GM23248 (cell line): ENCODE results near the gene KIF20B. TPM values are rescaled to one million over a fixed set of nuclear protein-coding genes. Genes with fewer than 3 reads are reported as not detected.
A peak's percentile ranks its signal among the peaks of the same experiment; 100 is the strongest.
"Not testable (repeated sequence)": the region's sequence is repeated elsewhere in the genome, so short reads cannot be mapped to it uniquely, and the experiment has no call there.

Source experiments
- DNase-seq: peaks from one replicate; pipeline ENCODE4 v3.0.0-alpha.2; 2015
- H2AFZ ChIP-seq: fragments of 200-600 bp; sonication (generic); 2 replicates; pipeline ENCODE4 v1.6.1; 2016; ENCODE audit warnings: antibody characterized with exemption
- H3F3A ChIP-seq: fragments of 200-600 bp; sonication (generic); 2 replicates; pipeline ENCODE4 v1.6.1; 2016; ENCODE audit warnings: mild to moderate bottlenecking, antibody characterized with exemption, mixed run types; ENCODE audit not compliant: insufficient read depth
- H3K27ac ChIP-seq: fragments of 200-600 bp; sonication (generic); 2 replicates; pipeline ENCODE4 v1.5.1; 2016; ENCODE audit warnings: mild to moderate bottlenecking
- H3K27me3 ChIP-seq: fragments of 200-600 bp; sonication (generic); replicated peaks from 2 replicates; pipeline ENCODE4 v1.6.1; 2016; ENCODE audit warnings: mild to moderate bottlenecking; ENCODE audit not compliant: insufficient read depth
- H3K36me3 ChIP-seq: fragments of 200-600 bp; sonication (generic); 2 replicates; pipeline ENCODE4 v1.6.1; 2016; ENCODE audit warnings: low read depth, mild to moderate bottlenecking
- H3K4me1 ChIP-seq: fragments of 200-600 bp; sonication (generic); 2 replicates; pipeline ENCODE4 v1.6.1; 2016; ENCODE audit warnings: mild to moderate bottlenecking; ENCODE audit not compliant: insufficient read depth
- H3K4me2 ChIP-seq: fragments of 200-600 bp; sonication (generic); one replicate; pipeline ENCODE4 v1.6.1; 2016; ENCODE audit warnings: mild to moderate bottlenecking; ENCODE audit not compliant: unreplicated experiment
- H3K4me3 ChIP-seq: fragments of 200-600 bp; sonication (generic); 2 replicates; pipeline ENCODE4 v1.5.1; 2016; ENCODE audit warnings: mild to moderate bottlenecking
- H3K79me2 ChIP-seq: fragments of 200-600 bp; sonication (generic); 2 replicates; pipeline ENCODE4 v1.6.1; 2016; ENCODE audit warnings: mild to moderate bottlenecking; ENCODE audit not compliant: insufficient read depth
- H3K9ac ChIP-seq: fragments of 200-600 bp; sonication (generic); 2 replicates; pipeline ENCODE4 v1.6.1; 2016; ENCODE audit warnings: mild to moderate bottlenecking
- H3K9me2 ChIP-seq: fragments of 200-600 bp; sonication (generic); 2 replicates; pipeline ENCODE4 v1.6.1; 2016; ENCODE audit warnings: mixed run types, mild to moderate bottlenecking, moderate library complexity; ENCODE audit not compliant: insufficient read depth
- H3K9me3 ChIP-seq: fragments of 200-600 bp; sonication (generic); one replicate; pipeline ENCODE4 v1.6.1; 2017; ENCODE audit warnings: low read depth
- H4K20me1 ChIP-seq: fragments of 200-600 bp; sonication (generic); 2 replicates; pipeline ENCODE4 v1.6.0; 2016; ENCODE audit not compliant: insufficient read depth
- EZH2 ChIP-seq: fragments of 200-600 bp; sonication (generic); IDR thresholded peaks from 2 replicates; pipeline ENCODE4 v1.6.1; 2018; ENCODE audit warnings: antibody characterized with exemption, mild to moderate bottlenecking; ENCODE audit not compliant: insufficient read depth, poor library complexity, severe bottlenecking
- EZH2phosphoT487 ChIP-seq: fragments of 200-600 bp; sonication (generic); IDR thresholded peaks from 2 replicates; pipeline ENCODE4 v1.6.1; 2018; ENCODE audit warnings: antibody characterized with exemption, moderate library complexity, mild to moderate bottlenecking, low read depth; ENCODE audit not compliant: insufficient read depth
- whole genome bisulfite sequencing, 2 experiments: methylation state at CpG; one replicate each; pipeline ENCODE4 v1.1.6; 2015 to 2017; ENCODE audit warnings: low lambda C conversion rate in 2 of 2, low coverage in 1 of 2; ENCODE audit errors: missing lambda C conversion rate in 2 of 2; 5-methylcytosine and 5-hydroxymethylcytosine counted together
- in situ Hi-C: fragments of 300-500 bp; cut with MboI; formaldehyde crosslinking; loops from 2 replicates; pipeline ENCODE4 v1.15.0; 2020
- polyA plus RNA-seq: library from polyadenylated mRNA; unstranded; fragments of >200 nt; fragmentation: Nextera tagmentation; extraction: Ambion mirVana; gene quantifications from 2 replicates; pipeline ENCODE4 v1.2.1, GENCODE V29; 2016
- total RNA-seq: library from RNA; depleted of rRNA; stranded (reverse); fragments of >200 nt; shearing (Covaris generic); gene quantifications from 2 replicates; pipeline ENCODE4 v1.2.3, GENCODE V29; 2014

KIF20B gene
- total and polyA plus RNA-seq, 2 experiments from 2014 or later, result 8.9 to 17.1 TPM

GRCh38 chr10:89755374-89755773, 54.0 kb downstream of the KIF20B start:
- 80 to 93% methylated on average over 2 of the region's 2 CpGs for WGBS, 2 experiments

DNA sequence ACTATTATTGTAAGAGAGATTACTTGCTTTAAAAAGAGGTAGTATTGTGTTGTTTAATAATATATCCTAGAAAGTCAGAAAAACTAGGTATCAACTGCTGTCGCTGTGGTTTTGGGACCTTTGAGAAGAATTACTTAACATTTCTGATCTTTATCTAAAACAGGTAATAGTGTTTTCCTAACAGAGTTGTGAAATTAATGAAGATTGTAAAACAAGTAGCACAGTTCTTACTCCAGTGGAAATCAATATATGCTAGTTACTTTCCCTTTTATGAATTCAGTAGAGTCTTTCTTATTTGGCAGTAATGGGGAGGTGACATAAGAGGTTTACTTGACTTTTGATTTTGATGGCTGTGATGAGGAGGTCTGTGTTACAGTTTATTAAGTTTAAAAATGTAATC, 58.1 kb downstream of the KIF20B start:
- Histone ChIP-seq H3K4me3 (no peak overlapping the region), H4K20me1 (no peaks in the 10 kb centered on the region), H3K27me3 (no peaks in the 10 kb centered on the region), H3K4me1 (no peaks in the 10 kb centered on the region), H3K27ac (no peak overlapping the region), H3K4me2 (no peak overlapping the region), H3K9me3 (no peaks in the 10 kb centered on the region), H3K79me2 (no peaks in the 10 kb centered on the region), H3K36me3 (0 out of 2 replicates have a peak, but pooled peaks cover 16% of the 10 kb centered on the region), H3F3A (no peaks in the 10 kb centered on the region), H3K9me2 (no peaks in the 10 kb centered on the region), H3K9ac (no peak overlapping the region), H2AFZ (no peak overlapping the region)
- no peak for TF ChIP-seq EZH2phosphoT487
- TF ChIP-seq EZH2, result no peak
- WGBS, 2 experiments, result 97 to 100% methylated on average over 1 of the region's 1 CpG
- DNase-seq, result no peak
- in situ Hi-C loops, result no loop called here

More at GRCh38 chr10:89755374-89755773, 54.0 kb downstream of the KIF20B start:
- Histone ChIP-seq H3K36me3 (0 out of 2 replicates have a peak, but pooled peaks cover 8% of the 10 kb centered on the region), H3K9me3 (no peaks in the 10 kb centered on the region), H3K4me1 (no peaks in the 10 kb centered on the region), H3K27me3 (no peaks in the 10 kb centered on the region), H3K9ac (no peak overlapping the region), H3K9me2 (no peaks in the 10 kb centered on the region), H3F3A (no peaks in the 10 kb centered on the region), H3K79me2 (no peaks in the 10 kb centered on the region), H3K27ac (no peak overlapping the region), H3K4me2 (no peak overlapping the region), H2AFZ (no peak overlapping the region), H3K4me3 (no peak overlapping the region), H4K20me1 (no peaks in the 10 kb centered on the region)
- DNase-seq, result no peak
- in situ Hi-C loops, result no loop called here
- TF ChIP-seq EZH2 (no peak), EZH2phosphoT487 (no peak)

DNA sequence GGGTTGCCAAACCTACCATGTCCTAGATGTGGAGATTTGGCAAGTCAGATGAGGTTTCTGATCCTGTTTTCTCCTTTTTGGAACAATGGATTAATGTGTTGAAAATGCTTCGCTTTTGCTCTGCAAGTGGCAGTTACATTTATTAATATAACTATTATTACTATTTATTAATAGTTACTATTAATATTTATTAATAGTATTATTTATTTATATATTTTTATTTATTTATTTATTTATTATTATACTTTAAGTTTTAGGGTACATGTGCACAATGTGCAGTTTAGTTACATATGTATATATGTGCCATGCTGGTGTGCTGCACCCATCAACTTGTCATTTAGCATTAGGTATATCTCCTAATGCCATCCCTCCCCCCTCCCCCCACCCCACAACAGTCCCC, 62.3 kb downstream of the KIF20B start:
- H3K4me3 ChIP-seq, H3K4me2 ChIP-seq, H3K4me1 ChIP-seq, DNase-seq, H3K27ac ChIP-seq, H3K79me2 ChIP-seq, H3K9me2 ChIP-seq, H4K20me1 ChIP-seq, H3K9me3 ChIP-seq, H3K9ac ChIP-seq, H3K27me3 ChIP-seq, in situ Hi-C loops, H2AFZ ChIP-seq, H3F3A ChIP-seq: not testable (repeated sequence)
- 0 out of 2 replicates have a peak, but pooled peaks cover 15% of the 10 kb centered on the region for H3K36me3 ChIP-seq
- 97 to 100% methylated on average over 1 of the region's 1 CpG for WGBS, 2 experiments

DNA sequence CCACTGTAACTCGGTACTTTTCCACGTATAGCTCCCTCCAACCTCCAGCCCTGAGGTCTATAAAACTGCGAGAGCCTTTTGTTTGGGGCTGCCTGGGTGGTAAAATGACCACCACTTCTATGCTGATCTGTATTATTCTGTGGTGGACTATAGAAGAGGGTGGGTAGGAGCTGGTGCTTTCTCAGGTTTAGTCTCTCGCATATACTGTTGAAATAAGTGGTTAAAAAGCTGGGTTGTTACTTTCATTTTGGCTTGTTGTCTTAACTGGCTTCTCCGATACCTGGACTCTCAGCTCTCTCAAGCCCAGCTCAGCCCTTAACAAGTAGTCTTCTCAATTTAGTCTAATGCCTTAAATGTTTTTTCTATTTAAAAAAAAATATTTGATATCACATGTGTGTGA, 70.3 kb downstream of the KIF20B start:
- H3K9me3 ChIP-seq, result no peaks in the 10 kb centered on the region
- no peak for DNase-seq
- no peaks in the 10 kb centered on the region for H3K4me1 ChIP-seq
- no peak overlapping the region for H3K4me3 ChIP-seq
- no peaks in the 10 kb centered on the region for H3K27me3 ChIP-seq
- no peaks in the 10 kb centered on the region for H3K36me3 ChIP-seq
- H3F3A ChIP-seq, result no peaks in the 10 kb centered on the region
- no peaks in the 10 kb centered on the region for H3K9me2 ChIP-seq
- H3K4me2 ChIP-seq, result no peak overlapping the region
- in situ Hi-C loops, result no loop called here
- no peak overlapping the region for H3K9ac ChIP-seq
- no peak overlapping the region for H3K27ac ChIP-seq
- no peaks in the 10 kb centered on the region for H4K20me1 ChIP-seq
- TF ChIP-seq EZH2, result no peak
- TF ChIP-seq EZH2phosphoT487, result no peak
- H3K79me2 ChIP-seq, result no peaks in the 10 kb centered on the region
- H2AFZ ChIP-seq, result no peak overlapping the region
- WGBS, 2 experiments, result 90 to 91% methylated on average over 5 of the region's 5 CpGs

DNA sequence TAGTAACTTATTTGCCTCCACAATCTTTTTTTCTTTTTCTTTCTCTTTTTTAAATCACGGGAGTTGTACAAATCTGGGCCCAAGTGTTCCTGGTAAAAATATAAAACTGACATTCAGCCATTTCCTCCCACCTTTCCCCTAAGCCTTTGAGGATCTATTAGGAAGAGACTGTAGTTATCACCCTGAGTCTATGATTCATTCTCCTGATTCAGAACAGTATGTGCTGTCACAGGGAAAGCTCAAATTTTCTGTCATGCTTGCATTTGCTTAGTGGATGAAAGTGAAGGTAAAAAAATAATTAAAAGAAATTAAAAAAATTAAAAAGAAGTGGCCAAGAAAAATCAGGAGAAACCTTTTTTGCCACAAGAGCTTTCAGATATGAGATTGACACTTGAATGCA, 71.7 kb downstream of the KIF20B start:
- WGBS, 2 experiments, result 78 to 87% methylated on average over 1 of the region's 1 CpG
- no peaks in the 10 kb centered on the region for H3K79me2 ChIP-seq
- H3K4me3 ChIP-seq, result no peak overlapping the region
- TF ChIP-seq EZH2phosphoT487 (no peak), EZH2 (no peak)
- H3K9ac ChIP-seq, result no peak overlapping the region
- H3K9me2 ChIP-seq, result no peaks in the 10 kb centered on the region
- H3K27me3 ChIP-seq, result no peaks in the 10 kb centered on the region
- peak; percentile 46 for DNase-seq
- H3K36me3 ChIP-seq, result no peaks in the 10 kb centered on the region
- no peaks in the 10 kb centered on the region for H3K4me1 ChIP-seq
- no peaks in the 10 kb centered on the region for H3F3A ChIP-seq
- H3K4me2 ChIP-seq, result no peak overlapping the region
- H3K27ac ChIP-seq, result no peak overlapping the region
- H4K20me1 ChIP-seq, result no peaks in the 10 kb centered on the region
- in situ Hi-C loops, result no loop called here
- H3K9me3 ChIP-seq, result no peaks in the 10 kb centered on the region
- no peak overlapping the region for H2AFZ ChIP-seq
